HEK293 (cell line): ENCODE data around the gene TBX4.
"Not testable (repeated sequence)": the region's sequence is repeated elsewhere in the genome, so short reads cannot be mapped to it uniquely, and the experiment has no call there.

Experiments used
- CTCF ChIA-PET: fragments of 350-600 bp; formaldehyde crosslinking; extraction: SDS; loops from one replicate; lab custom pipeline; 2021; ENCODE audit warnings: antibody characterized with exemption; lab: Yijun Ruan, JAX
- POLR2A ChIA-PET: fragments of 300-600 bp; formaldehyde crosslinking; extraction: SDS; loops from one replicate; lab custom pipeline; 2020; ENCODE audit warnings: antibody characterized with exemption, inconsistent platforms; lab: Yijun Ruan, JAX
- H3K27ac ChIP-seq: fragments of 200-500 bp; sonication (Bioruptor generic); 2 replicates; pipeline ENCODE4 v1.5.1; 2014; ENCODE audit warnings: low read depth, low read length, control low read depth, inconsistent platforms; ENCODE audit errors: extremely low read depth
- H3K36me3 ChIP-seq, 2 experiments: fragments of 200-500 bp in 1 of 2; sonication (Bioruptor generic) in 1 of 2; 1 replicate in 1 of 2; 2 replicates in 1 of 2; pipeline ENCODE4 v1.5.1; 2014 to 2017; ENCODE audit warnings: inconsistent platforms in 2 of 2, low read length in 2 of 2; ENCODE audit not compliant: control insufficient read depth in 2 of 2, insufficient read depth in 1 of 2
- H3K4me1 ChIP-seq: fragments of 200-500 bp; sonication (Bioruptor generic); 2 replicates; pipeline ENCODE4 v1.5.1; 2014; ENCODE audit warnings: mild to moderate bottlenecking, low read length, inconsistent platforms; ENCODE audit not compliant: control insufficient read depth, insufficient read depth
- H3K4me3 ChIP-seq: 2 replicates; pipeline ENCODE4 v1.5.1; 2011; ENCODE audit warnings: low read depth, mild to moderate bottlenecking, control low read depth, low read length, moderate library complexity
- H3K9me3 ChIP-seq: fragments of 200-500 bp; sonication (Bioruptor generic); 2 replicates; pipeline ENCODE4 v1.5.1; 2014; ENCODE audit warnings: low read depth, low read length, inconsistent platforms; ENCODE audit not compliant: control insufficient read depth, insufficient read depth
- ATF2 ChIP-seq: fragments of 450-650 bp; formaldehyde crosslinking; IDR thresholded peaks from 2 replicates; pipeline ENCODE4 v1.5.1; 2016; ENCODE audit warnings: missing biosample characterization, missing genetic modification characterization, low read depth
- BCL11B ChIP-seq: fragments of 450-650 bp; formaldehyde crosslinking; IDR thresholded peaks from 2 replicates; pipeline ENCODE4 v1.5.1; 2016; ENCODE audit warnings: low read depth, missing biosample characterization, missing genetic modification characterization
- CTCF ChIP-seq: fragments of 450-650 bp; formaldehyde crosslinking; IDR thresholded peaks from 2 replicates; pipeline ENCODE4 v1.5.1; 2016; ENCODE audit warnings: missing biosample characterization, missing genetic modification characterization
- IKZF3 ChIP-seq: fragments of 450-650 bp; IDR thresholded peaks from 2 replicates; pipeline ENCODE4 v1.5.0; 2018; ENCODE audit warnings: missing biosample characterization, mild to moderate bottlenecking, missing genetic modification characterization, moderate library complexity
- KLF9 ChIP-seq: fragments of 450-650 bp; formaldehyde crosslinking; IDR thresholded peaks from 2 replicates; pipeline ENCODE4 v1.5.1; 2016; ENCODE audit warnings: missing biosample characterization, missing genetic modification characterization, low read depth
- SALL2 ChIP-seq: fragments of 450-650 bp; formaldehyde crosslinking; IDR thresholded peaks from 2 replicates; pipeline ENCODE4 v1.5.0; 2017; ENCODE audit warnings: missing biosample characterization, mild to moderate bottlenecking, missing genetic modification characterization, borderline replicate concordance
- SETDB1 ChIP-seq: IDR thresholded peaks from one replicate; pipeline ENCODE4 v1.6.1; 2017; ENCODE audit warnings: mild to moderate bottlenecking, low read length, moderate library complexity, mixed read lengths; ENCODE audit not compliant: insufficient read length
- SP2 ChIP-seq: fragments of 450-650 bp; formaldehyde crosslinking; IDR thresholded peaks from 2 replicates; pipeline ENCODE4 v1.5.1; 2016; ENCODE audit warnings: missing biosample characterization, missing genetic modification characterization
- SP7 ChIP-seq: fragments of 450-650 bp; formaldehyde crosslinking; IDR thresholded peaks from 2 replicates; pipeline ENCODE4 v1.5.1; 2016; ENCODE audit warnings: missing biosample characterization, missing genetic modification characterization
- TRIM28 ChIP-seq: IDR thresholded peaks from 2 replicates; pipeline ENCODE4 v1.6.1; 2011; ENCODE audit warnings: low read length, control low read depth, borderline replicate concordance
- ZBTB20 ChIP-seq: fragments of 450-650 bp; formaldehyde crosslinking; IDR thresholded peaks from 2 replicates; pipeline ENCODE4 v1.5.1; 2016; ENCODE audit warnings: missing biosample characterization, missing genetic modification characterization
- ZBTB21 ChIP-seq: fragments of 450-650 bp; formaldehyde crosslinking; IDR thresholded peaks from 2 replicates; pipeline ENCODE4 v1.5.1; 2017; ENCODE audit warnings: missing biosample characterization, missing genetic modification characterization
- ZFP37 ChIP-seq: fragments of 450-650 bp; formaldehyde crosslinking; IDR thresholded peaks from 2 replicates; pipeline ENCODE4 v1.5.1; 2016; ENCODE audit warnings: missing biosample characterization, missing genetic modification characterization
- ZNF133 ChIP-seq: fragments of 450-650 bp; formaldehyde crosslinking; IDR thresholded peaks from 2 replicates; pipeline ENCODE4 v1.5.1; 2016; ENCODE audit warnings: missing biosample characterization, missing genetic modification characterization
- ZNF155 ChIP-seq: fragments of 450-650 bp; formaldehyde crosslinking; IDR thresholded peaks from 2 replicates; pipeline ENCODE4 v1.5.1; 2016; ENCODE audit warnings: missing biosample characterization, missing genetic modification characterization
- ZNF175 ChIP-seq: fragments of 450-650 bp; formaldehyde crosslinking; IDR thresholded peaks from 2 replicates; pipeline ENCODE4 v1.5.1; 2016; ENCODE audit warnings: missing biosample characterization, missing genetic modification characterization
- ZNF2 ChIP-seq: fragments of 450-650 bp; formaldehyde crosslinking; IDR thresholded peaks from 2 replicates; pipeline ENCODE4 v1.5.1; 2016; ENCODE audit warnings: missing biosample characterization, missing genetic modification characterization
- ZNF366 ChIP-seq: fragments of 450-650 bp; formaldehyde crosslinking; conservative IDR thresholded peaks from 2 replicates; pipeline ENCODE4 v1.5.1; 2016; ENCODE audit warnings: missing biosample characterization, missing genetic modification characterization

The TBX4 gene

GRCh38 chr17:61508912-61509311 is 56.7 kb downstream of the TBX4 start (continued):
- TF ChIP-seq SALL2 (tag by site-specific recombination), result no peak
- TF ChIP-seq KLF9, result no peak
- TF ChIP-seq ZNF133 (tag by site-specific recombination), result no peak
- TF ChIP-seq ZBTB21, result no peak
- no peak for TF ChIP-seq ZNF175 (tag by site-specific recombination)
- TF ChIP-seq, all 188 proteins: peak for 0

GRCh38 chr17:61509454-61509853 is 57.2 kb downstream of the TBX4 start:
- POLR2A ChIA-PET, H3K36me3 ChIP-seq, H3K4me3 ChIP-seq, H3K27ac ChIP-seq, H3K9me3 ChIP-seq: not testable (repeated sequence)
- H3K4me1 ChIP-seq, result peaks cover 14% of the 10 kb centered on the region
- CTCF ChIA-PET, result interaction anchor here (0.6 kb wide), 1 partner anchor 108 kb away, joined by 4 read pairs; no protein-coding TSS in a partner anchor

GRCh38 chr17:61510237-61510636 is 58.0 kb downstream of the TBX4 start:
- TF ChIP-seq SP2 (tag by site-specific recombination) (no peak), ZNF155 (no peak), ZNF366 (tag by site-specific recombination) (no peak)
- H3K4me1 ChIP-seq, result peaks cover 9% of the 10 kb centered on the region
- no peak overlapping the region for H3K4me3 ChIP-seq
- CTCF ChIA-PET, result interaction anchor here (0.6 to 1.0 kb wide), 4 partner anchors 17 to 509 kb away, joined by 3 to 5 read pairs (median 3); no protein-coding TSS in a partner anchor
- H3K36me3 ChIP-seq, result no peaks in the 10 kb centered on the region
- POLR2A ChIA-PET, result no interaction called here
- H3K27ac ChIP-seq, result no peak overlapping the region
- H3K9me3 ChIP-seq, result no peaks in the 10 kb centered on the region

- no peaks in the 10 kb centered on the region for H3K36me3 ChIP-seq
- TF ChIP-seq SP7 (tag by site-specific recombination) (0 out of 2 replicates have a peak, but pooled peaks have one; percentile 3), IKZF3 (tag by site-specific recombination) (no peak), ZBTB20 (peak; percentile 78)
- ChIA-PET POLR2A (interaction anchor here (1.0 kb wide), 1 partner anchor 17 kb away, joined by 4 read pairs; no protein-coding TSS in a partner anchor), CTCF (interaction anchor here (0.5 to 0.8 kb wide), 3 partner anchors 38 to 99 kb away, joined by 3 to 8 read pairs (median 3); no protein-coding TSS in a partner anchor)
- H3K4me1 ChIP-seq, result peaks cover 9% of the 10 kb centered on the region
- H3K4me3 ChIP-seq, result no peak overlapping the region
- H3K27ac ChIP-seq, result no peak overlapping the region
- H3K9me3 ChIP-seq, result no peaks in the 10 kb centered on the region
These were observed 58.8 kb downstream of the TBX4 start for GRCh38 chr17:61510991-61511390.

GRCh38 chr17:61511480-61512182 is 59.4 kb downstream of the TBX4 start:
- peaks cover 9% of the 10 kb centered on the region for H3K4me1 ChIP-seq
- CTCF ChIA-PET, result interaction anchor here (0.5 kb wide), 1 partner anchor 37 kb away, joined by 3 read pairs; no protein-coding TSS in a partner anchor
- no peaks in the 10 kb centered on the region for H3K9me3 ChIP-seq
- H3K36me3 ChIP-seq, result no peaks in the 10 kb centered on the region
- 0 out of 2 replicates have a peak overlapping the region, but pooled peaks have one; percentile 1 for H3K27ac ChIP-seq
- TF ChIP-seq ATF2 (tag by site-specific recombination) (no peak), TRIM28 (0 out of 2 replicates have a peak, but pooled peaks have one; percentile 63), ZNF2 (tag by site-specific recombination) (no peak), ZFP37 (tag by site-specific recombination) (no peak), SETDB1 (peak; percentile 31), CTCF (tag by site-specific recombination) (0 out of 2 replicates have a peak, but pooled peaks have one; percentile 9), SP7 (tag by site-specific recombination) (0 out of 2 replicates have a peak, but pooled peaks have one; percentile 16), ZBTB20 (0 out of 2 replicates have a peak, but pooled peaks have one; percentile 32), BCL11B (tag by site-specific recombination) (no peak)
- no peak overlapping the region for H3K4me3 ChIP-seq
- POLR2A ChIA-PET, result interaction anchor here (1.0 kb wide), 1 partner anchor 17 kb away, joined by 4 read pairs; no protein-coding TSS in a partner anchor
